Measurements from ENCODE around the gene KCTD19.

KCTD19 gene

DNA sequence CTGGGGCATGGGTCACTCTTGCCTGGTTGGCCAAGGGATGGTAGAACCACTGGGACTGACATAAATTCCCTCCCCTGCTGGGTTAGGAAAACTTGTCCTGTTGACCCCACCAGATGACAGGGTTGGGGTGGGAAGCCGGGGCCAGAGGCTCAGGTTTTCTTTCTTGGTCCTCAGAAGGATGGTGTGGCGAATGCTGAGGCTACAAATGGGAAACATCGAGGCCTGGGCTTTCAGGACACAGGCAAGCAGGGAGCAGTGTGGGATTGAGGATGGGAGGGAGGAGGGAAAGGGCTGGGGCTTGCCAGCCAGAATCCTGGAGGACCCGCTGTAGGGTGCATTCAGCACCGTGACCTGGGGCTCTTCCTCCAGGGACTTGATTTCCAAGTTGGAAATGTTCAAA, 61.7 kb downstream of the KCTD19 start:
- Histone ChIP-seq H3K9ac (ENCODE audit: low read length in 5 of 5) (no peak overlapping the region), H3K9me3 (ENCODE audit: control insufficient read depth in 5 of 5, low read length in 5 of 5) (no peaks in the 10 kb centered on the region), H3K27ac (ENCODE audit: low read depth, low read length) (no peak overlapping the region), H3K4me3 (ENCODE audit: low read depth in 1 of 5, low read length in 5 of 5) (no peak overlapping the region), H3K4me1 (ENCODE audit: control insufficient read depth in 5 of 5, insufficient read depth in 5 of 5, low read length in 5 of 5) (peaks cover 0 to 16% (median 9%) of the 10 kb centered on the region in 5 donors), H3K27me3 (ENCODE audit: control insufficient read depth in 5 of 5, insufficient read depth in 4 of 5, low read length in 5 of 5) (peaks cover 0 to 3% (median 0%) of the 10 kb centered on the region in 5 donors), H3K36me3 (ENCODE audit: control insufficient read depth in 5 of 5, insufficient read depth in 5 of 5, low read length in 5 of 5) (no peaks in the 10 kb centered on the region)

DNA sequence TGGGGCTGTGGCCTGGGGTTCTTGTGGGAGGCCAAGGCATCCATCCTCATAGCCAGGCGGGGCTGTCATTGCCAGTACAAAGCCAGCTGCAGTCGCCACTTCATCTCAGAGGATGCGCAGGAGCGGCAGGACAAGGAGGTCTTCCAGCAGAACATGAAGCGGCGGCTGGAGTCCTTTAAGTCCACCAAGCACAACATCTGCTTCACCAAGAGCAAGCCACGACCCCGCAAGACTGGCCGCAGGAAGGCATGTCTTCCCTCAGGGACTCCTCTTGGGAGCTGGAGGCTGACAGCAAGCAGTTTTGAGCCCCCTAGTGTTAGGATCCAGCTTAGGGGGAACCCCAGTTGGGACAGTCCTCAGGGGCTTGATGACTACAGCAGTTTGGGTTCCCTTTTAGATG, 62.3 kb downstream of the KCTD19 start:
- no peaks in the 10 kb centered on the region for H3K36me3 ChIP-seq (ENCODE audit: control insufficient read depth in 5 of 5, insufficient read depth in 5 of 5, low read length in 5 of 5)
- peaks cover 0 to 3% (median 0%) of the 10 kb centered on the region in 5 donors for H3K27me3 ChIP-seq (ENCODE audit: control insufficient read depth in 5 of 5, insufficient read depth in 4 of 5, low read length in 5 of 5)
- H3K4me3 ChIP-seq (ENCODE audit: low read depth in 1 of 5, low read length in 5 of 5), result no peak overlapping the region
- H3K9me3 ChIP-seq (ENCODE audit: control insufficient read depth in 5 of 5, low read length in 5 of 5), result no peaks in the 10 kb centered on the region
- H3K9ac ChIP-seq (ENCODE audit: low read length in 5 of 5), result no peak overlapping the region
- peaks cover 0 to 16% (median 9%) of the 10 kb centered on the region in 5 donors for H3K4me1 ChIP-seq (ENCODE audit: control insufficient read depth in 5 of 5, insufficient read depth in 5 of 5, low read length in 5 of 5)
- no peak overlapping the region for H3K27ac ChIP-seq (ENCODE audit: low read depth, low read length)

DNA sequence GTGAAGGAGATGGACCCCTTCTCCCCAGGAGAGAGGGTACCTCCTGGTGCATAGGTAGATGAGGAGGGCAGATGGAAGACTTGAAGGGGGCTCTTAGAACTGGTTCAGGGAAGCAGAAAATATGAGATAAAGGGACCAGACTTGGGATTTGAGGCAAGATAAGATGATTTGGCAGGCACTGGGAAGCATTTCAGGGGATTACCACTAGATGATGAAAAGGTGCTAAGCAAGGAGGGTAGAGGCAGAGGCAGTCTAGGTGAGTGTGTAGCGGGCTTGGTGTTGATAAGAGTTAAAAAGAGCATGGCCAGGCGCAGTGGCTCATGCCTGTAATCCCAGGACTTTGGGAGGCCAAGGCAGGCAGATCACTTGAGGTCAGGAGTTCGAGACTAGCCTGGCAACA, 63.3 kb downstream of the KCTD19 start:
- Histone ChIP-seq H3K4me1 (ENCODE audit: control insufficient read depth in 5 of 5, insufficient read depth in 5 of 5, low read length in 5 of 5) (peaks cover 0 to 11% (median 6%) of the 10 kb centered on the region in 5 donors), H3K9me3 (ENCODE audit: control insufficient read depth in 5 of 5, low read length in 5 of 5) (no peaks in the 10 kb centered on the region), H3K9ac (ENCODE audit: low read length in 5 of 5) (no peak overlapping the region), H3K4me3 (ENCODE audit: low read depth in 1 of 5, low read length in 5 of 5) (no peak overlapping the region), H3K27me3 (ENCODE audit: control insufficient read depth in 5 of 5, insufficient read depth in 4 of 5, low read length in 5 of 5) (peaks cover 0 to 3% (median 0%) of the 10 kb centered on the region in 5 donors), H3K36me3 (ENCODE audit: control insufficient read depth in 5 of 5, insufficient read depth in 5 of 5, low read length in 5 of 5) (no peaks in the 10 kb centered on the region), H3K27ac (ENCODE audit: low read depth, low read length) (no peak overlapping the region)

DNA sequence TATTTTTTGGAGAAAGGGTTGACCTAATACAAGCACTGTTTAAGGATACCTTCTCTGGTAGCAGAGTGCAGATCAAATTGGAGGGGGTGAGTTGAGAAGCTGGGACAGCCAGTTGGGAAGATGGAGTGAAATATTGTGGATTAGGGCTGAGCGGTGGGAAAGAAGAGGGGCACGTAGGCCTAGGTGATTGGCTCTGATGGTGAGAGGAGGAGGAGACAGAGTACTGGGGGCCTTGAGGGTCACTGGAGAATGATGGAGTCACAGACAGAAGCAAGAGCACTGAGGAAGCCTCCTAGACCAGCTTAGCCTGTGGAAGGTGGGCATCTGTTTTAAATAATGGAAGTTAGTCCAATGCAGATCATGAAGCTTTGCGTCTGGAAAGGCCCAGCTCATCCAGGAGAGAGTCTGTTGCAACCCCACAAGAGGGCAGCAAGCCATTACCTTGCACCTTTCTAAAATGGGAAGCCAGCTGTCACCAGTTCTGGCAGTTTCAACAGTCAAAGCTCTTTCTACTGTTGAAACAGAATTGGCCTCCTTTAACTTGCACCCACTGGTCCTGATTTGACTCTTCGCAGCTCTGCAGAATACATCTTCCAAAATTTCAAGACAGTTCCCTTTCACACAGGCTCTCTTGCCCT, 66.0 kb downstream of the KCTD19 start:
- Histone ChIP-seq H3K9me3 (ENCODE audit: control insufficient read depth in 5 of 5, low read length in 5 of 5) (no peaks in the 10 kb centered on the region), H3K9ac (ENCODE audit: low read length in 5 of 5) (no peak overlapping the region), H3K36me3 (ENCODE audit: control insufficient read depth in 5 of 5, insufficient read depth in 5 of 5, low read length in 5 of 5) (no peaks in the 10 kb centered on the region), H3K27ac (ENCODE audit: low read depth, low read length) (no peak overlapping the region), H3K4me3 (ENCODE audit: low read depth in 1 of 5, low read length in 5 of 5) (no peak overlapping the region), H3K4me1 (ENCODE audit: control insufficient read depth in 5 of 5, insufficient read depth in 5 of 5, low read length in 5 of 5) (peaks cover 0 to 6% (median 4%) of the 10 kb centered on the region in 5 donors), H3K27me3 (ENCODE audit: control insufficient read depth in 5 of 5, insufficient read depth in 4 of 5, low read length in 5 of 5) (no peaks in the 10 kb centered on the region)

DNA sequence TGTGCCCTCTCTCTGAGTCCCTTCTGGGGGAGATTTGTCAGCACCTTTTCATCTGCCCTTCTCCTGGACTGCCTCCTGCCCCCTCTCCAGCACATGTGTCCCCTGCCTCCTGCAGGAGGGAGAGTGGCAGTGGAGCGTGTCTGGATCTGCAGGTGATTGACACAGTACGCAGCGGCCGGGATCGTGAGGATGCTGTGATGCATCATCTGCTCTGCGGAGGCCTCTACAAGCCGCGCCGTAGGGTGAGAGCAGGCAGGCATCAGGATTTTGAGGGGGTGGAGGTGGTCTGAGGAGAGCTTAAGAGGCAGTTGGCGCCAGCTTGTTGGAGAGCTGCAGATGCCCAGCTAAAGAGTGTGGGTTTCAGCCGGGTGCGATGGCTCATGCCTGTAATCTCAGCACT, 66.8 kb downstream of the KCTD19 start:
- peaks cover 0 to 3% (median 2%) of the 10 kb centered on the region in 5 donors for H3K4me1 ChIP-seq (ENCODE audit: control insufficient read depth in 5 of 5, insufficient read depth in 5 of 5, low read length in 5 of 5)
- no peak overlapping the region for H3K4me3 ChIP-seq (ENCODE audit: low read depth in 1 of 5, low read length in 5 of 5)
- H3K36me3 ChIP-seq (ENCODE audit: control insufficient read depth in 5 of 5, insufficient read depth in 5 of 5, low read length in 5 of 5), result no peaks in the 10 kb centered on the region
- no peaks in the 10 kb centered on the region for H3K9me3 ChIP-seq (ENCODE audit: control insufficient read depth in 5 of 5, low read length in 5 of 5)
- no peak overlapping the region for H3K27ac ChIP-seq (ENCODE audit: low read depth, low read length)
- H3K27me3 ChIP-seq (ENCODE audit: control insufficient read depth in 5 of 5, insufficient read depth in 4 of 5, low read length in 5 of 5), result no peaks in the 10 kb centered on the region
- no peak overlapping the region for H3K9ac ChIP-seq (ENCODE audit: low read length in 5 of 5)

DNA sequence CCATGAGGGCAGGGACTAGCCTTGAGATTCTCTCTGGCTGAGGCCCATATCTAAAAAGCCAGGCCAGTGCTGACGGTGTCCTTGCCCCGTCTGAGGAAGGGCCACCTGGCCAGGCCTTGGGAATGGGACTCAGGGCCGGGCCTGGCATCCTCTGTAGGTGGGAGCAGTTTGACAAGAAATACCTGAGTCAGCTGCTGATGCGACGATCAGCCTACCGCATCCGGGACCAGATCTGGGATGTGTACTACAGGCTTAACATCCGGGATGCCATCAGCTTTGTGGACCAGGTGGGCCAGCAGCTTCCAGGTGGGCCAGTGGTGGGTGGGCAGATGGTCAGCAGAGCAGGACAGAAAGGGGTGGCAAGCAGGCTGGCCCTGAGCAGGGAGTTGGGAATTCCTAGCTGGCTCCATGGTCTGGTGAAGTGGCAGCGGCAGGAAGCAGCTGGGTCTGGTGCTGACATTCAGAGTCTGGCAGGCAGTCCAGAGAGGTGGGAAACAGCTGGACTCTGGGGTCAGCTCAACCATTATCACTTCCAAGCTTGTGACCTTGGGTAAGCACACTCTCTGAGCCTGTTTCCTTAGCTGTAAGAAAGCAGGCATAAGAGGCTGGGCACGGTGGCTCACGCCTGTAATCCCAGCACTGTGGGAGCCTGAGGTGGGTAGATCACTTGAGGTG, 68.2 kb downstream of the KCTD19 start:
- Histone ChIP-seq H3K4me1 (ENCODE audit: control insufficient read depth in 5 of 5, insufficient read depth in 5 of 5, low read length in 5 of 5) (peaks cover 0 to 4% (median 0%) of the 10 kb centered on the region in 5 donors), H3K27me3 (ENCODE audit: control insufficient read depth in 5 of 5, insufficient read depth in 4 of 5, low read length in 5 of 5) (no peaks in the 10 kb centered on the region), H3K9ac (ENCODE audit: low read length in 5 of 5) (no peak overlapping the region)

DNA sequence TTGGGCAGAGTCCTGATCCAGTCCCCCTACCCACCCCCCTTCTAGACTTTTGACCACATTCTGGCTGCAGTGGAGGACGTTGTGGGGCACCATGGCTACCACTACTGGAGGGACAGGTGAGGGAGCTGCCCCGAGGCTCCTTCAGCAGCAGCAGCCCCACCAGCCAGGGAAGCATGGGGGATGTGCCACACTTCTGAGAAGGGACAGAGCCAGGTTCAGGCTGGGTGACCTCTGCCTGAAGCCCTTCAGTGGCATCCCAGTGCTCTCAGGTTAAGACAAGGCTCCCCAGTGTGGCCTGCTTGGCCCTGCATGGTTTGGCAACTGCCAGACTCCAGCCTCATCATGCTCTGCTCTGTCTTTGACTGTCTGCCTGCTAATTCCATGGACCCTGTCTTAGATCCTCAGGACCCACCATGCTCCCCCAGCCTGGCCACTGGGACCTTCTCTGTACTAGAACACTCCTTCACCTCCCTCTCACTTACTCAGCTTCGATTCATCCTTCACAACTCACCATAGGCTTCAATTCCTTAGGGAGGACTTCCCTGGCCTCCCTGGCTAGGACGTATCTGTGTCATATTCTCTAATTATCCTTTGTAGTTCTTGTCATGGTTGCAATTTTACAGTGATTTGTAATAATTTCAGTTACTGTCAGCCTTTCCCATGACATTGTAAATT, 68.9 kb downstream of the KCTD19 start:
- Histone ChIP-seq H3K4me3 (ENCODE audit: low read depth in 1 of 5, low read length in 5 of 5) (no peak overlapping the region), H3K9me3 (ENCODE audit: control insufficient read depth in 5 of 5, low read length in 5 of 5) (no peaks in the 10 kb centered on the region), H3K27me3 (ENCODE audit: control insufficient read depth in 5 of 5, insufficient read depth in 4 of 5, low read length in 5 of 5) (no peaks in the 10 kb centered on the region), H3K27ac (ENCODE audit: low read depth, low read length) (no peak overlapping the region), H3K36me3 (ENCODE audit: control insufficient read depth in 5 of 5, insufficient read depth in 5 of 5, low read length in 5 of 5) (no peaks in the 10 kb centered on the region), H3K4me1 (ENCODE audit: control insufficient read depth in 5 of 5, insufficient read depth in 5 of 5, low read length in 5 of 5) (peaks cover under 1 to 9% (median 3%) of the 10 kb centered on the region in 5 donors), H3K9ac (ENCODE audit: low read length in 5 of 5) (no peak overlapping the region)

More for the DNA sequence above, 68.2 kb downstream of the KCTD19 start:
- no peak overlapping the region for H3K27ac ChIP-seq (ENCODE audit: low read depth, low read length)
- no peak overlapping the region for H3K4me3 ChIP-seq (ENCODE audit: low read depth in 1 of 5, low read length in 5 of 5)
- H3K9me3 ChIP-seq (ENCODE audit: control insufficient read depth in 5 of 5, low read length in 5 of 5), result no peaks in the 10 kb centered on the region
- H3K36me3 ChIP-seq (ENCODE audit: control insufficient read depth in 5 of 5, insufficient read depth in 5 of 5, low read length in 5 of 5), result no peaks in the 10 kb centered on the region

DNA sequence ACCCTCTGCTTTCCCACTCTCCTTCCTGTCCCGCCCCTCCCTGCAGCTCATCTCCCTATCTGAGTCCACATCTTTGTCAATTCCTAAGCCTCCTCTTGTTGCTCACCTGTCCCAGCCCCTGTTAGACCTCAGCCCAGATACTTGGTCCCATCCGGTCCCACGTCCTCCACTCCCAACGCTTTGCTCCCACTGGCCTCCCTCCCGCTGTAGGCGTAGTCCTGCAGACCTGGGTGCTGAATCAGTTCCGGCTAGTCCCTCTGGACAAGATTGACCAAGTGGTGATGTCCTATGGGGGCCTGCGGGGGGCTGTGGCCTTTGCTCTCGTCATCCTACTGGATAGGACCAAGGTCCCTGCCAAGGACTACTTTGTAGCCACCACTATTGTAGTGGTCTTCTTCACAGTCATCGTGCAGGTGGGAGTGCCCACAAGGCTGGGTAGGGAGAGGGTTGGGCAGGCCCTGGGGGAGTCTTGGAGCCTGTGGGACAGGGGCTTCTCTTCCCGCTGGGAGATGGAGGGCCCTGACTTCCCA, 69.8 kb downstream of the KCTD19 start:
- Histone ChIP-seq H3K4me1 (ENCODE audit: control insufficient read depth in 5 of 5, insufficient read depth in 5 of 5, low read length in 5 of 5) (peaks cover 2 to 13% (median 6%) of the 10 kb centered on the region in 5 donors), H3K36me3 (ENCODE audit: control insufficient read depth in 5 of 5, insufficient read depth in 5 of 5, low read length in 5 of 5) (no peaks in the 10 kb centered on the region), H3K27me3 (ENCODE audit: control insufficient read depth in 5 of 5, insufficient read depth in 4 of 5, low read length in 5 of 5) (no peaks in the 10 kb centered on the region), H3K9ac (ENCODE audit: low read length in 5 of 5) (no peak overlapping the region), H3K9me3 (ENCODE audit: control insufficient read depth in 5 of 5, low read length in 5 of 5) (no peaks in the 10 kb centered on the region), H3K4me3 (ENCODE audit: low read depth in 1 of 5, low read length in 5 of 5) (no peak overlapping the region), H3K27ac (ENCODE audit: low read depth, low read length) (no peak overlapping the region)

DNA sequence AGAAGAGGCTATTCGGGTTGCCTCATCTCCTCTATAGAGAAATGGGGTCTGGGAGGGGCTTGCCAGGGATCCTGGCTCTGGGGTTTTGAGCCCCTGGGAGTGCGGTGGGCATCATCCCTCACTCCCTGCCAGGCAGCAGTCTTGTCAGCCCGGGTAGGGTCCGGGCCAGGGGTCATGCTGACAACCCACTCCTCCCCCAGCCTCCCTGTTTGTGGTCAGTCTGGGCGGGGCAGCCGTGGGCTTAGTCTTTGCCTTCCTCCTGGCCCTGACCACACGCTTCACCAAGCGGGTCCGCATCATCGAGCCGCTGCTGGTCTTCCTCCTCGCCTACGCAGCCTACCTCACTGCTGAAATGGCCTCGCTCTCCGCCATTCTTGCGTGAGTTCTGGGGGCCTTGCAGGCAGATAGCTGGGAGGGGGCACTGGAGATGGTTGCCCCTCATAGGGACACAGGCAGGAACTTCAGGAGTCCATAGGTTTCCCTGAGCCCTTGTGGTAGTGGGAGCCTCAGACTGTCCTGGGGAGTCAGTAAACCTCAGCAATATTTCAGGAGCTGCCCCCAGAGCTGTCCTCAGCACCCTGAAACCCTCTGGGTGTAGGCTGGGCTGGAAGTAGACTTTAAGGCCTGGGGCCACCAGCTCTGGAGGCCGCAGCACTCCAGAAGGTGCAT, 70.9 kb downstream of the KCTD19 start:
- Histone ChIP-seq H3K4me3 (ENCODE audit: low read depth in 1 of 5, low read length in 5 of 5) (no peak overlapping the region), H3K9me3 (ENCODE audit: control insufficient read depth in 5 of 5, low read length in 5 of 5) (no peaks in the 10 kb centered on the region), H3K4me1 (ENCODE audit: control insufficient read depth in 5 of 5, insufficient read depth in 5 of 5, low read length in 5 of 5) (peaks cover 2 to 13% (median 6%) of the 10 kb centered on the region in 5 donors), H3K36me3 (ENCODE audit: control insufficient read depth in 5 of 5, insufficient read depth in 5 of 5, low read length in 5 of 5) (no peaks in the 10 kb centered on the region), H3K27ac (ENCODE audit: low read depth, low read length) (no peak overlapping the region), H3K9ac (ENCODE audit: low read length in 5 of 5) (no peak overlapping the region), H3K27me3 (ENCODE audit: control insufficient read depth in 5 of 5, insufficient read depth in 4 of 5, low read length in 5 of 5) (no peaks in the 10 kb centered on the region)

Data from subcutaneous abdominal adipose tissue (tissue), 5 donors.